HepG2 (cell line): ENCODE results near the gene NRGN. TPM values are rescaled to one million over a fixed set of nuclear protein-coding genes. Genes with fewer than 3 reads are reported as not detected.

Source experiments
- ATF6 ChIP-seq: sonication (generic); formaldehyde crosslinking; conservative IDR thresholded peaks from 2 replicates; pipeline ENCODE4 v1.4.0; 2020; ENCODE audit warnings: missing genetic modification reagents
- EZH2 ChIP-seq: conservative IDR thresholded peaks from 2 replicates; pipeline ENCODE4 v1.6.1; 2012; ENCODE audit warnings: mild to moderate bottlenecking, low read depth, low read length, moderate library complexity
- GABPB1 ChIP-seq: IDR thresholded peaks from 2 replicates; pipeline ENCODE4 v1.6.1; 2016; ENCODE audit warnings: mild to moderate bottlenecking, missing genetic modification reagents, moderate library complexity, missing compliant biosample characterization
- KDM5B ChIP-seq: sonication (generic); formaldehyde crosslinking; IDR thresholded peaks from 2 replicates; pipeline ENCODE4 v1.4.0; 2020; ENCODE audit warnings: missing genetic modification reagents, mild to moderate bottlenecking, borderline replicate concordance
- MLX ChIP-seq: IDR thresholded peaks from 2 replicates; pipeline ENCODE4 v1.6.1; 2016
- ZBTB37 ChIP-seq: sonication (generic); formaldehyde crosslinking; IDR thresholded peaks from 2 replicates; pipeline ENCODE4 v1.4.0; 2020; ENCODE audit warnings: mild to moderate bottlenecking, missing genetic modification reagents
- ZBTB49 ChIP-seq: sonication (generic); formaldehyde crosslinking; IDR thresholded peaks from 2 replicates; pipeline ENCODE4 v1.4.0; 2020; ENCODE audit warnings: missing genetic modification reagents, borderline replicate concordance
- ZNF142 ChIP-seq: sonication (generic); formaldehyde crosslinking; IDR thresholded peaks from 2 replicates; pipeline ENCODE4 v1.4.0; 2020; ENCODE audit warnings: missing genetic modification reagents
- ZNF3 ChIP-seq: IDR thresholded peaks from 2 replicates; pipeline ENCODE4 v1.7.0; 2017; ENCODE audit warnings: inconsistent platforms
- ZNF317 ChIP-seq: sonication (generic); formaldehyde crosslinking; IDR thresholded peaks from 2 replicates; pipeline ENCODE4 v1.5.0; 2020; ENCODE audit warnings: mild to moderate bottlenecking, missing genetic modification reagents
- ZNF549 ChIP-seq: sonication (generic); formaldehyde crosslinking; IDR thresholded peaks from 2 replicates; pipeline ENCODE4 v1.5.0; 2020; ENCODE audit warnings: missing genetic modification reagents
- ZUFSP ChIP-seq: sonication (generic); formaldehyde crosslinking; IDR thresholded peaks from 2 replicates; pipeline ENCODE4 v1.9.0; 2021; ENCODE audit warnings: missing genetic modification reagents, mild to moderate bottlenecking, borderline replicate concordance
- polyA plus RNA-seq, 8 experiments: library from polyadenylated mRNA; depleted of rRNA in 3 of 8; stranded (reverse) in 7 of 8; unstranded in 1 of 8; fragments of >200 nt; fragmentation: Illumina TruSeq in 4 of 8; extraction: Trizol in 4 of 8; gene quantifications; 2 replicates each; pipeline versions ENCODE4 v1.2.1 to v1.2.3, GENCODE V29; 2011 to 2016; ENCODE audit warnings: low read depth in 4 of 8, missing spikeins in 1 of 8, mixed read lengths in 1 of 8; ENCODE audit not compliant: insufficient read depth in 1 of 8
- total RNA-seq, 5 experiments: library from RNA; depleted of rRNA; stranded (reverse); fragments of >200 nt; fragmentation: Illumina TruSeq; extraction: Trizol; gene quantifications; 2 replicates each; pipeline ENCODE4 v1.2.3, GENCODE V29; 2016; ENCODE audit warnings: low read depth in 1 of 5

NRGN gene
- total and polyA plus RNA-seq, 2 of the 13 experiments (the other 11 are each of a cell fraction or from before 2014, with no cell fraction given) = 0.22 TPM; not detected in 1

GRCh38 chr11:124739479-124740276, at the start of gene NRGN (continued):
- TF ChIP-seq ZUFSP (CRISPR knock-in tag) (no peak), ZBTB37 (no peak), EZH2 (no peak; the same call in 1 of the 2 replicates), ATF6 (CRISPR knock-in tag) (no peak), ZNF317 (CRISPR knock-in tag) (no peak), GABPB1 (peak; percentile 41; the same call in 1 of the 2 replicates), KDM5B (CRISPR knock-in tag) (0 out of 2 replicates have a peak, but pooled peaks have one; percentile 29), MLX (CRISPR knock-in tag) (no peak), ZNF142 (CRISPR knock-in tag) (no peak), ZNF3 (CRISPR knock-in tag) (no peak), ZNF549 (CRISPR knock-in tag) (no peak), ZBTB49 (CRISPR knock-in tag) (no peak)
